K562 (cell line): Measurements from ENCODE around the gene WDR47. TPM values are rescaled to one million over a fixed set of nuclear protein-coding genes. Genes with fewer than 3 reads are reported as not detected.

Experiments
- ARID3B ChIP-seq: fragments of 250-450 bp; sonication (Bioruptor Pico); IDR thresholded peaks from 2 replicates; pipeline ENCODE4 v1.4.0; 2020; ENCODE audit warnings: borderline replicate concordance
- NKRF ChIP-seq: fragments of 450-650 bp; IDR thresholded peaks from 2 replicates; pipeline ENCODE4 v1.6.1; 2016; ENCODE audit warnings: borderline replicate concordance
- PATZ1 ChIP-seq: fragments of 250-450 bp; sonication (Bioruptor Pico); IDR thresholded peaks from 2 replicates; pipeline ENCODE4 v1.5.0; 2020; ENCODE audit warnings: mild to moderate bottlenecking, borderline replicate concordance
- PBX2 ChIP-seq, 2 experiments: IDR thresholded peaks in 1 of 2; conservative IDR thresholded peaks in 1 of 2; 2 replicates each; pipeline ENCODE4 v1.6.1; 2016; ENCODE audit warnings: low read depth in 2 of 2, mild to moderate bottlenecking in 1 of 2, missing compliant biosample characterization in 1 of 2, missing genetic modification characterization in 1 of 2, moderate library complexity in 1 of 2
- PHF20 ChIP-seq: fragments of 450-650 bp; IDR thresholded peaks from 2 replicates; pipeline ENCODE4 v1.6.1; 2018; ENCODE audit not compliant: partially characterized antibody
- TAF1 ChIP-seq: IDR thresholded peaks from 2 replicates; pipeline ENCODE4 v1.6.1; 2011; ENCODE audit warnings: mild to moderate bottlenecking, low read length, moderate library complexity; ENCODE audit not compliant: insufficient read depth, control insufficient read depth, severe bottlenecking; ENCODE audit errors: extremely low read depth
- THRB ChIP-seq: fragments of 450-650 bp; formaldehyde crosslinking; conservative IDR thresholded peaks from 2 replicates; pipeline ENCODE4 v1.4.0; 2022; ENCODE audit warnings: mild to moderate bottlenecking, missing genetic modification characterization
- XRCC4 ChIP-seq: IDR thresholded peaks from one replicate; pipeline ENCODE4 v1.6.1; 2011; ENCODE audit not compliant: insufficient read depth, insufficient read length; ENCODE audit errors: extremely low read depth
- ZNF639 ChIP-seq, 2 experiments: fragments of 200-800 bp in 1 of 2; sonication (Bioruptor generic) in 1 of 2; sonication (generic) in 1 of 2; formaldehyde crosslinking in 1 of 2; IDR thresholded peaks in 1 of 2; conservative IDR thresholded peaks in 1 of 2; 2 replicates each; pipeline versions ENCODE4 v1.5.0 to v1.6.1; 2016 to 2020; ENCODE audit warnings: missing compliant biosample characterization in 1 of 2, missing genetic modification characterization in 1 of 2, missing genetic modification reagents in 1 of 2
- polyA plus RNA-seq, 8 experiments: library from polyadenylated mRNA; depleted of rRNA in 4 of 8; stranded (reverse) in 5 of 8; unstranded in 3 of 8; fragments of >200 nt; fragmentation: Nextera tagmentation in 2 of 8; fragmentation: Illumina TruSeq in 1 of 8; extraction: Ambion mirVana in 2 of 8; extraction: Trizol in 1 of 8; gene quantifications; 2 replicates each; pipeline versions ENCODE4 v1.2.1 to v1.2.3, GENCODE V29; 2011 to 2014; ENCODE audit warnings: inconsistent platforms in 1 of 8, missing spikeins in 1 of 8
- total RNA-seq, 7 experiments: library from RNA; depleted of rRNA in 6 of 7; stranded (reverse); fragments of >200 nt in 6 of 7; fragmentation: Illumina TruSeq in 2 of 7; extraction: Trizol in 2 of 7; gene quantifications; 2 replicates each; pipeline versions ENCODE4 v1.2.1 to v1.2.3, GENCODE V29; 2011 to 2021; ENCODE audit warnings: low replicate concordance in 1 of 7

WDR47 gene
- total and polyA plus RNA-seq, 9 of the 15 experiments (the other 6 are each of a cell fraction or from before 2014, with no cell fraction given): 1.3 to 10.1 (median 4.9) TPM

GRCh38 chr1:109041621-109042468 is at the start of gene WDR47 (continued):
- TF ChIP-seq ARID3B (CRISPR knock-in tag) (0 out of 2 replicates have a peak, but pooled peaks have one; percentile 71), PATZ1 (CRISPR knock-in tag) (no peak), TAF1 (peak; percentile 96), XRCC4 (no peak), NKRF (peak; percentile 53; the same call in 1 of the 2 replicates), PBX2 (CRISPR knock-in tag; IDR thresholded peaks at IDR 0.05; ENCODE audit: low read depth) (peak; percentile 12; the same call in 1 of the 2 replicates), PBX2 (tag; conservative IDR thresholded peaks at IDR 0.05; ENCODE audit: low read depth) (no peak; the same call in 1 of the 2 replicates), THRB (CRISPR knock-in tag) (no peak), ZNF639 (CRISPR knock-in tag; conservative IDR thresholded peaks at IDR 0.05 in 1 of 2, IDR thresholded peaks at IDR 0.05 in 1 of 2) (peak in 1 of 2 experiments; percentile 90; a peak in 2 of 4 replicates), PHF20 (peak; percentile 51)
